GM19043 (cell line): Measurements from ENCODE around the gene KBTBD4.
"Not testable (repeated sequence)": the region's sequence is repeated elsewhere in the genome, so short reads cannot be mapped to it uniquely, and the experiment has no call there.

Experiments used
- ATAC-seq: cut with Tn5 transposase; IDR thresholded peaks from one replicate; pipeline ENCODE4 v1.9.1; 2021; ENCODE audit warnings: low read depth; ENCODE audit not compliant: unreplicated experiment

Gene KBTBD4

DNA sequence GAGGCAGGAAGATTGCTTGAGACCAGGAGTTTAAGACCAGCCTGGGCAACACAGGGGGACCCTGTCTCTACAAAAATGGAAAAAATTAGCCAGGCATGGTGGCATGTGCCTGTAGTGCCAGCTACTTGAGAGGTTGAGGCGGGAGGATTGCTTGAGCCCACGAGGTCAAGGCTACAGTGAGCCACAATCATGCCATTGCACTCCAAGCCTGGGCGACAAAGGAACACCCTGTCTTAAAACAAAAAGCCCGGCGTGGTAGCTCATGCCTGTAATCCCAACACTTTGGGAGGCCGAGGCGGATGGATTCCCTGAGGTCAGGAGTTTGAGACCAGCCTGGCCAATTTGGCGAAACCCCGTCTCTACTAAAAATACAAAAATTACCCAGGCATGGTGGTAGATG lies 48.0 kb downstream of the KBTBD4 start:
- not testable (repeated sequence) for ATAC-seq

DNA sequence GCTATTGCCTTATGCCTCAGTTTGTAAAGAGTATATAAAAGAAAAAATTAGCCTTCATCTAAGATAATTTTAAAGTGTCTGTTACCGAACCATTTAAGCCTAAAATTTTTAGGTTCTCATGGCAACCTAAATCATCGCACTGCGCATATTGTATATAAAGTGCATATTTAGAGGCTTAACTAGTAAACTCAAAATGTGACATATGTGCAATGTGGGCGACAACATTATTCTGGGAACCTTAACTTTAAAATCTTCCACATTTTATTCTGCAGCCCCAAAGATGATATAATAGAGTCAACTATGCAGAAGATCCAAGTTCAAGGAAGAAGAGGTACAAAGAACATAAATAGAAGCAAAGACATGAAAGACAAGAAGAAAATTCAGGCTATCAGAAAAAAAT lies 48.8 kb downstream of the KBTBD4 start:
- no peak for ATAC-seq

GRCh38 chr11:47527186-47527585 lies 51.6 kb downstream of the KBTBD4 start:
- ATAC-seq: no peak

DNA sequence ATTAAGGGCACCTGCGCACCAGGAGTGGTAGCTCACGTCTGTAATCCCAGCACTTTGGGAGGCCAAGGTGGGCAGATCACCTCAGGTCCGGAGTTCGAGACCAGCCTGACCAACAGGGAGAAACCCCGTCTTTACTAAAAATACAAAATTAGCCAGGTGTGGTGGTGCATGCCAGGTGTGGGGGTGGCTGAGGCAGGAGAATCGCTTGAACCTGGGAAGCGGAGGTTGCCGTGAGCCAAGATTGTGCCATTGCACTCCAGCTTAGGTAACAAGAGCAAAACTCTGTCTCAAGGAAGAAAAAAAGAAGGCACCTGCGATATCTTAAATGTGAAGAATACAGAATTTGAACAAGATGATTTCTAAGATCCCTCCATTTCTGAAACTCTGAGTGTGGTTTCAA lies 52.7 kb downstream of the KBTBD4 start:
- ATAC-seq: not testable (repeated sequence)

- ATAC-seq: no peak
These were observed 54.4 kb downstream of the KBTBD4 start for GRCh38 chr11:47524291-47524874.

GRCh38 chr11:47523490-47524225 lies 55.1 kb downstream of the KBTBD4 start:
- ATAC-seq: no peak
